Measurements from ENCODE around the gene HSPA5.
A peak's percentile ranks its signal among the peaks of the same experiment; 100 is the strongest.

DNA sequence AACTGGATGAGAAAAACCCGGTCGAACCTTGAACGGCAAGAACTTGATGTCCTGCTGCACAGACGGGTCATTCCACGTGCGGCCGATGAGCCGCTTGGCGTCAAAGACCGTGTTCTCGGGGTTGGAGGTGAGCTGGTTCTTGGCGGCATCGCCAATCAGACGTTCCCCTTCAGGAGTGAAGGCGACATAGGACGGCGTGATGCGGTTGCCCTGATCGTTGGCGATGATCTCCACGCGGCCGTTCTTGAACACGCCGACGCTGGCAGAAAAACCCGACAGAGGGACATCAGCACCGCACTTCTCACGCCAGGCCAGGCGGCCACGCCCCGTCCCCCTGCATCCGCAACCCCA lies 519 bp downstream of the HSPA5 start:
- TF ChIP-seq CTCF (IDR thresholded peaks at IDR 0.05) (no peak), TEAD4 (CRISPR knock-in tag; IDR thresholded peaks at IDR 0.05) (no peak), ESRRA (CRISPR knock-in tag; IDR thresholded peaks at IDR 0.05; ENCODE audit: borderline replicate concordance) (no peak), RELA (CRISPR knock-in tag; IDR thresholded peaks at IDR 0.05; ENCODE audit: borderline replicate concordance) (no peak), ELF4 (CRISPR knock-in tag; IDR thresholded peaks at IDR 0.05; ENCODE audit: low read depth) (no peak), KAT7 (CRISPR knock-in tag; IDR thresholded peaks at IDR 0.05; ENCODE audit: borderline replicate concordance) (0 out of 2 replicates have a peak, but pooled peaks have one; percentile 44), FOXP1 (CRISPR knock-in tag; IDR thresholded peaks at IDR 0.05; ENCODE audit: borderline replicate concordance) (no peak)
- TF ChIP-seq, protein P1, sequence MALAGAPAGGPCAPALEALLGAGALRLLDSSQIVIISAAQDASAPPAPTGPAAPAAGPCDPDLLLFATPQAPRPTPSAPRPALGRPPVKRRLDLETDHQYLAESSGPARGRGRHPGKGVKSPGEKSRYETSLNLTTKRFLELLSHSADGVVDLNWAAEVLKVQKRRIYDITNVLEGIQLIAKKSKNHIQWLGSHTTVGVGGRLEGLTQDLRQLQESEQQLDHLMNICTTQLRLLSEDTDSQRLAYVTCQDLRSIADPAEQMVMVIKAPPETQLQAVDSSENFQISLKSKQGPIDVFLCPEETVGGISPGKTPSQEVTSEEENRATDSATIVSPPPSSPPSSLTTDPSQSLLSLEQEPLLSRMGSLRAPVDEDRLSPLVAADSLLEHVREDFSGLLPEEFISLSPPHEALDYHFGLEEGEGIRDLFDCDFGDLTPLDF (CRISPR knock-in tag; IDR thresholded peaks at IDR 0.05), result no peak
- TF ChIP-seq, protein P2, sequence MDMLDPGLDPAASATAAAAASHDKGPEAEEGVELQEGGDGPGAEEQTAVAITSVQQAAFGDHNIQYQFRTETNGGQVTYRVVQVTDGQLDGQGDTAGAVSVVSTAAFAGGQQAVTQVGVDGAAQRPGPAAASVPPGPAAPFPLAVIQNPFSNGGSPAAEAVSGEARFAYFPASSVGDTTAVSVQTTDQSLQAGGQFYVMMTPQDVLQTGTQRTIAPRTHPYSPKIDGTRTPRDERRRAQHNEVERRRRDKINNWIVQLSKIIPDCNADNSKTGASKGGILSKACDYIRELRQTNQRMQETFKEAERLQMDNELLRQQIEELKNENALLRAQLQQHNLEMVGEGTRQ (CRISPR knock-in tag; IDR thresholded peaks at IDR 0.05), result no peak
- TF ChIP-seq, protein P3, sequence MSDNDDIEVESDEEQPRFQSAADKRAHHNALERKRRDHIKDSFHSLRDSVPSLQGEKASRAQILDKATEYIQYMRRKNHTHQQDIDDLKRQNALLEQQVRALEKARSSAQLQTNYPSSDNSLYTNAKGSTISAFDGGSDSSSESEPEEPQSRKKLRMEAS (CRISPR knock-in tag; IDR thresholded peaks at IDR 0.05), result peak; percentile 38; the same call in 1 of the 2 replicates
